ENCODE measurements around the gene PTPRD.

Gene PTPRD

GRCh38 chr9:10112798-10113197 lies 500.0 kb downstream of the PTPRD start:
- TF ChIP-seq CTCF (IDR thresholded peaks at IDR 0.05; ENCODE audit: extremely low read depth, missing control alignments), result no peak
- no peak for DNase-seq (ENCODE audit: low spot score)

GRCh38 chr9:10112070-10112469 lies 500.7 kb downstream of the PTPRD start:
- DNase-seq (ENCODE audit: low spot score), result no peak
- TF ChIP-seq CTCF (IDR thresholded peaks at IDR 0.05; ENCODE audit: extremely low read depth, missing control alignments), result no peak

- no peak for DNase-seq (ENCODE audit: low spot score)
- no peak for TF ChIP-seq CTCF (IDR thresholded peaks at IDR 0.05; ENCODE audit: extremely low read depth, missing control alignments)
Observed at GRCh38 chr9:10108815-10109214, 504.0 kb downstream of the PTPRD start.

GRCh38 chr9:10104774-10105173 lies 508.0 kb downstream of the PTPRD start:
- DNase-seq (ENCODE audit: low spot score), result no peak

GRCh38 chr9:10095208-10095607 lies 517.6 kb downstream of the PTPRD start:
- DNase-seq (ENCODE audit: low spot score), result no peak
- TF ChIP-seq CTCF (IDR thresholded peaks at IDR 0.05; ENCODE audit: extremely low read depth, missing control alignments), result no peak

More at GRCh38 chr9:10104774-10105173, 508.0 kb downstream of the PTPRD start:
- TF ChIP-seq CTCF (IDR thresholded peaks at IDR 0.05; ENCODE audit: extremely low read depth, missing control alignments), result no peak

GRCh38 chr9:10094563-10094962 lies 518.2 kb downstream of the PTPRD start:
- TF ChIP-seq CTCF (IDR thresholded peaks at IDR 0.05; ENCODE audit: extremely low read depth, missing control alignments), result no peak
- DNase-seq (ENCODE audit: low spot score), result no peak

- no peak for DNase-seq (ENCODE audit: low spot score)
- no peak for TF ChIP-seq CTCF (IDR thresholded peaks at IDR 0.05; ENCODE audit: extremely low read depth, missing control alignments)
Observed at GRCh38 chr9:10080012-10080411, 532.8 kb downstream of the PTPRD start.

Data from GM20000 (cell line).